ENCODE data around the gene SLC25A45.

DNA sequence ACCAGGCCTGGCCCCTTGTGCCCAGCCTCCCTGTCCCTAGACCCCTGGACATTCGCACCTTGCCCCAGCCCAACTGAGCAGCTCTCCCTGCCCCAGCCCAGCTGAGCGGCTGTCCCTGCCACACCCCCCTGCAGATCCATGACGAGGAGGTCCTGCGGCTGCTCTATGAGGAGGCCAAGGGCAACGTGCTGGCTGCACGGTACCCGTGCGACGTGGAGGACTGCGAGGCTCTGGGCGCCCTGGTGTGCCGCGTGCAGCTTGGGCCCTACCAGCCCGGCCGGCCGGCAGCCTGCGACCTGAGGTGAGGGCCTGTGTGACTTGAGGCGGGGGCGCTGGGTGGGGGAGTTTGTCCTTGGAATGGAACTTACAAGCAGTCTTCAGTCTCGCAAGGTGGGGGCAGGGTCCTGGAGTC lies 11.7 kb upstream of the SLC25A45 start:
- TF ChIP-seq, protein P1, sequence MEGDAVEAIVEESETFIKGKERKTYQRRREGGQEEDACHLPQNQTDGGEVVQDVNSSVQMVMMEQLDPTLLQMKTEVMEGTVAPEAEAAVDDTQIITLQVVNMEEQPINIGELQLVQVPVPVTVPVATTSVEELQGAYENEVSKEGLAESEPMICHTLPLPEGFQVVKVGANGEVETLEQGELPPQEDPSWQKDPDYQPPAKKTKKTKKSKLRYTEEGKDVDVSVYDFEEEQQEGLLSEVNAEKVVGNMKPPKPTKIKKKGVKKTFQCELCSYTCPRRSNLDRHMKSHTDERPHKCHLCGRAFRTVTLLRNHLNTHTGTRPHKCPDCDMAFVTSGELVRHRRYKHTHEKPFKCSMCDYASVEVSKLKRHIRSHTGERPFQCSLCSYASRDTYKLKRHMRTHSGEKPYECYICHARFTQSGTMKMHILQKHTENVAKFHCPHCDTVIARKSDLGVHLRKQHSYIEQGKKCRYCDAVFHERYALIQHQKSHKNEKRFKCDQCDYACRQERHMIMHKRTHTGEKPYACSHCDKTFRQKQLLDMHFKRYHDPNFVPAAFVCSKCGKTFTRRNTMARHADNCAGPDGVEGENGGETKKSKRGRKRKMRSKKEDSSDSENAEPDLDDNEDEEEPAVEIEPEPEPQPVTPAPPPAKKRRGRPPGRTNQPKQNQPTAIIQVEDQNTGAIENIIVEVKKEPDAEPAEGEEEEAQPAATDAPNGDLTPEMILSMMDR (conservative IDR thresholded peaks at IDR 0.05; ENCODE audit: low read depth, low read length) = no peak
- no peak for TF ChIP-seq RAD21 (IDR thresholded peaks at IDR 0.05; ENCODE audit: low read length)
- TF ChIP-seq BHLHE40 (IDR thresholded peaks at IDR 0.05; ENCODE audit: low read depth, low read length) = no peak
